HG03439 (cell line): ENCODE measurements around the gene HMG20B.
A peak's percentile ranks its signal among the peaks of the same experiment; 100 is the strongest.

ENCODE experiments used
- ATAC-seq: cut with Tn5 transposase; IDR thresholded peaks from one replicate; pipeline ENCODE4 v1.9.1; 2021; ENCODE audit warnings: mild to moderate bottlenecking, moderate library complexity; ENCODE audit not compliant: unreplicated experiment

Gene HMG20B

GRCh38 chr19:3618144-3618810, 45.5 kb downstream of the HMG20B start:
- peak; percentile 40 for ATAC-seq

- no peak for ATAC-seq
Observed at GRCh38 chr19:3618811-3619630, 46.3 kb downstream of the HMG20B start.

DNA sequence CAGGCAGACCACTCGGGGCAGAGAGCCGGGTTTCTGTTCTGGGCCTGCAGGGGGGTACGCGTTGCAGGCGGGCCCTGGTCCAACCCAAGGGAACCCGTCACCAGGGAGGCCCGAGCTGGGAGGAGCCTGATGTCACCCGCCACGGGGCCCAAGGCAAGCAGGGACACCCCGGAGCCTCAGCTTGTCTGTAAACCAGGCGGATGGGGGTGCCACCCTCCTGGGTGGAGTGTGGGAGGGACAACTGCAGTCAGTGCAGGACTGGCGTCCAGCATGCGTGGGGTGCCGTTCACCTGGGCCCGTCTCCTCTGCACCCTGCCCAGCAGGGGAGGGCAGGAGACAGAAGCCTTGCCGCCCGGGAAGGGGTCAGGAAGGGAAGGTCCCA, 46.9 kb downstream of the HMG20B start:
- no peak for ATAC-seq

DNA sequence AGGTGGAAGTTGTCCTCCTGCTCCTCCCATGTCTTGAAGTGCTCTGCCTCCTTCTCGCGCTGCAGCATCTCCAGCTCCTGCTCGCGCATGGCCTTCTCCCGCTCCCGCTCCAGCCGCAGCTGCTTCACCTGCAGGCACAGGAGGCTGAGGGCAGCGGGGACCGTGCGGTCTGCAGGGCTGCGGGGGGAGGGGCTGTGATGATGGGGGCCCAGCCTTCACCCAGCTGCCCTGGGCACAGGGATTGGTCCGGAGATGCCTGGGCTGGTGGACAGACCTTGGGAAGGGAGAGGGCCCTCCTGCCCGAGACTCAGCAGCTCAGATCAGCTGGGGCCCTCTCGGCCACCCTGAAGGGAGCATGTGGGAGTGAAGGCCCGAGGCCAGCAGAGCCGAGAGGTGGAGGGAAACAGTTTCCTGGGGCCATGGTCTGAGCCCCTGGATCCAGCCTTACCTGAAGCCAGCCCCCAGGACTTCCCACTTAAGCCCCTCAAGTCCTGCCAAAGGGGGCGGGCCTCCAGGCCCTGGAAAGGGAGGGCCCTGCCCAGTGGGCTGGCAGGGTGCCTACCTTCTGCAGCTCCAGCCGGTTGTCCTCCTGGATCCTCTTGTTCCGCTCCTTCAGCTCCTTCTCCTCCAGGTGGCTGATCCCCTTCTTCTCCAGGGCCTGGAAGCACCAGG, 47.5 kb downstream of the HMG20B start:
- ATAC-seq: no peak

- no peak for ATAC-seq
Observed at GRCh38 chr19:3620817-3621547, 48.2 kb downstream of the HMG20B start.

DNA sequence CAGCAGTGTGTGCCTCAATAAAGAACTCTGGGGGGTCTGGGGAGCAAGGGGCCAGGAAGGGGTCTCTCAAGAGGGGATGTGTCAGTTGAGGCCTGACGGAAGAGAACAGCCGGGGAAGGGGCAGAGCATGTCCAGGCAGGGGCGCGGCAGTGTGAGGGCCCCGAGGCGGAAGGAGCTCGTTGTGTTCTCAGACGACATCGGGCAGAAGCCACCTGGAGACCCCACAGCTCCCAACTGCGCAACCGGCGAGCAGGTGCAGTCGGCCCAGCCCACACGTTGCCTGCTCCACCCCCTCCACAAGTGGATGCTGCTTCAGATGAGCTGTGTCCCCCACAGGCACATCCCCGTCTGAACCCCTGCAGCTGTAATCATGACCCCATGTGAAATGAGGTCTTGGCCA, 48.9 kb downstream of the HMG20B start:
- no peak for ATAC-seq

DNA sequence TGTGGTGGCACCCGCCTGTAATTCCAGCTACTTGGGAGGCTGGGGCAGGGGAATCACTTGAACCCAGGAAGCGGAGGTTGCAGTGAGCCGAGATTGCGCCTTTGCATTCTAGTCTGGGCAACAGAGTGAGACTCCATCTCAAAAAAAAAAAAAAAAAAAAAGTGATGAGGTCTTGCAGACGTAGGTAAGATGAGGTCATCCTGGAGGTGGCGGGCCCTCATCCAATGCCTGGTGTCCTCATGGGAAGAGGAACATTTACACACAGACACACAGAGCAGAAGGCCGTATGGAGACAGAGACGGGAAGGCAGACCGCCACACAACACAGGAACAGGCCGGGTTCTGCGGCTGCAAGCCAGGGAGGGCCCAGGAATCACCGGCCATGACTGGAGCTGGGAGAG, 49.5 kb downstream of the HMG20B start:
- no peak for ATAC-seq

DNA sequence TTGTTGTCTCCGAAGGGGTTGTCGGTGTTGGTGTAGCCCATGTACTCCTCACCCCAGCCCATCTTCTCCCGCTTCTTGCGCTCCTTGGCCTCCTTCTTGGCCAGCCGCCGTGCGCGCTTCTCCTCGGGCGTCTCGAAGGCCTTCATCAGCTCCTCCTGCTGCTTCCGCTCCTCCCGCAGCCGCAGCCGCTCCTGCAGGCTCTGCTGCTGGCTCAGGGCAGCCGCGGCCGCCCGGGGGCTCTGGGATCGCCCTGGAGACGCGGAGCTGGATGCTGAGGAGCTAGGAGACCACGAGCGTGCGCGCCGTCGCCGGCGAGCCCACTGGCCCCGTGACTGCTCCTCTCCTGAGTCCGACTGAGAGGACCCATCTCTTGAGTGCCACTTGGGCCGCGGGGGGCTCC, 51.0 kb downstream of the HMG20B start:
- ATAC-seq: no peak

DNA sequence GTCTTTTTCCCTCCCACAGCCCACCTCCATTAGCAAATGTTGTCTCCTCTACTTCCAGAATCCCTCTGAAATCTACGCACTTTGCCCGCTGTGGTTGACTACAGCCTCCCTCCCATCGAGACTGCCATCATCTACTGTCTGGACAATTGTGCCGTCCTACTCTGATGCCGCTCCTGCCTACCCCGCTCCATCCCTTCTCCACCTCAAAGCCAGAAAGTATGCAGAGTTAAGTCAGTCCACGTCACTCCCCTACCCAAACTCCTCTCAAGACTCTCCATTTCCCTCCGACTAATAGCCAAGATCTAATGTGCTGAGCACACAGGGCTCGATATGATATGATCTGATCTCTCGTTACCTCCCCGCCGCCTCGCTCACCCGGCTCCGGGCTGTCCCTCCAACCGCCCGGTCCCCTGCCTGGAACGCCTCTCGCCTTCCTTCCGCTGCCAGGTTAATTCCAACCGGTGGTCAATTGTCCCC, 53.3 kb downstream of the HMG20B start:
- no peak for ATAC-seq

- peak; percentile 87 for ATAC-seq
Observed at GRCh38 chr19:3626473-3627350, 54.0 kb downstream of the HMG20B start, which contains the start of gene CACTIN. Gene CACTIN (minus strand): TSS chr19:3626790. CDS start chr19:3626762, 28 bp downstream.

- ATAC-seq: no peak
Observed at GRCh38 chr19:3627351-3627723, 54.6 kb downstream of the HMG20B start.
